IPS-NIHi7 (cell line): ENCODE measurements around the gene BNC2.

Experiments
- DNase-seq: peaks from one replicate; pipeline ENCODE4 v3.0.0; 2012; ENCODE audit warnings: mixed read lengths; ENCODE audit errors: extremely low spot score

Gene BNC2

GRCh38 chr9:16869131-16869881, 1.2 kb downstream of the BNC2 start:
- peak; percentile 18 for DNase-seq

- no peak for DNase-seq
Observed at GRCh38 chr9:16868701-16869100, 1.8 kb downstream of the BNC2 start.

DNA sequence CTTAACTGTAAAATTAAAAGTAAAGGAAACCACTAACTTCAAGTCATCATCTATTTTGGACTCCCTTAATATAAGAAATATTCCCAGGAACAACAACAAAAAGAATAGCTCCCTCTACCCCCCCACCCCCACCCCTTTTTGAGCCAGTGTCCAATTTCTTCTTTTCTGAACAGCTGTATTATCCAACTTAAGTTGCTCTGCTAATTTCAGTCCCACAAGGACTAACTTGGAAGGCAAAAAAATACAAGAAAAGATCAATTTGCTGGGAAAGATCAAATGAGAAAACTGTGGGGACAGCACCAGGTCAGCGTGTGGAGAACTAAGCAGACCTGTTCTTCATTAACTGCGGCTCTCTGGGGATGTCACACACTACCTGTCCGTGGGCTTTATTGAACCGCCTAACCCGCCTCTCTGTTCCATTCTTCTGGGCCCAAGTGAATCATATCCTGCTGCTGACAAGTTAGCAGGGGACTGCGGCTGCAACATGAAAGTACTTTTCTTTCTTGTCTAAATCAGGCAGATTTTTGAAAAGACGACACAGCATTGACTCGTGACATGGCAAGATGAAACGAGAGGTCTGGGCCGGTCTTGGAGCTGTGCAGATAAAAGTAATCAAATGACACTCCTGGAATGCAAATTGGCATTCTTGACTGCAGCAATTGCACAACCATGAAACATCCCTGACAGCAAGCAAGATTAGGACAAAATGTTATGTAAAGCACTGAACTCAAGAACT, 2.7 kb downstream of the BNC2 start:
- DNase-seq: peak; percentile 18

DNA sequence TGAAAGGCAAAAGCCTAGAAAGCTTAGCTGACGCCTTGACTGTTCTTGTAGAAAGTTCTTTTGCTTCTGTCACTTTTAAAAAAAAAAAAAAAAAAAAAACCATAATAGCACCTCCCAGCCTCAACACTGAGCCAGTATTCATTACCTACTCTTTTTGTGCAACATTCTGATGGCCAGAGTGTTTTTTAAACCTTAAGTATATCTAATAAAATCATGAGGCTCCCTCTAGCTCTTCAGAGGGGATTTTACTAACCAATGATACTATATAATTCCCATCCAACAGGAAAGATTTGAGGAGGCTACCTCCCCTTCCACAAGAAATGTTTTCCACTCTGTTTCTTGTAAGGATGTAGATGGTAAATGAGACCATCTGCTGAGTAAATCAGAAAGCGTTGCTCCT, 3.9 kb downstream of the BNC2 start:
- no peak for DNase-seq

DNA sequence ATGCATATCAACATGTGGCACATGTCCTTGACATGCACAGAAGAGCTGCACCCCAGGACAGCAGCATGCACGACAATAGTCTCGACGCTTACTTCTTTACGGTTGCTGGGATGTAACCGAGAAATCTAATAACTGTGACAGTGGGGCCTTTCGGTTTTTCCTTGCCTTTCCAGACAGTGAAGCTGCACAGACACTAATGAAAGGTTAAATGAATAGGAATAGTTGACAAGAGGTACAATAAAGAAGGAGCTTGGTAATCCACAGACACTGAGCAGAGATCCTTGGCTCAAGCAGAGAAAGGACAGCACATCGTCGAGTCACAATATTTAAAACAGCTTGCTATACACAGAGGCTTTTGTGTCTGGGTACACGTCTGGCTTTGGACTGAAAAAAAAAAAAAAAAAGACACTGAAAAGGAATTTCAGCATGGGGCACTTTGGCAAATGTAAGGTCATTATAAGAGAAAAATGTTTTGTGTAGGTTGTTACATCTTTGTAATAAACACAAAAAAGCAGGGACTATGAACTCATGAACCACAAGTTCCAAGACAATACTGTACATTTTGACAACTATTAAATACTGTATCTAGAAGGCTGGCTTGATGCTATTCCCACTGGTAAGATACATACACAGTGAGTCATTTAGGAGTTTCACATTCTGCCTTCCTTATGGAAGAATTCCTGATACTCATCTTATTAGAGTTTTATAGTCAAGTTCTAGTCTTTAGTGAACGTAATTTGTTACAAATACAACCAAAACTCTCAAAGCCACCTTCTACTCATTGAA, 5.6 kb downstream of the BNC2 start:
- no peak for DNase-seq

DNA sequence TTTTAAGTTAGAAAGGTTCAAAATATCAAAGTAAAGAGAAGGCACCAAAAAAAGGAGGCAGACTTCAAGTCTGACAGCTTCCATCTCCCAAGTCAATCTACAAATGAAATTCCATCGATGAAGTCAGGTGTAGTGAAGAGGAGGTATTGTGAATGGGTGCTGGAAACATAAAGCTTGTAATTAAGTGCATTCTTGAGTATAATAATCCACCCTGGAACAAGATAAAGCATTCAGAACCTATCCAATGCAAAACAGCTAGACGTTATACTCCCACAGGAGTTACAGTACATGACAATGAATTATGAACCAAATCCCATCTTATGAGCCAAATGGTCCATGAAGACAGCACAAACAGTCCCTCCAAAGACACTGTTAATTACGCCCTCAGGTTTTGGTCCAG, 22.3 kb downstream of the BNC2 start:
- DNase-seq: no peak

- no peak for DNase-seq
Observed at GRCh38 chr9:16846986-16847385, 23.5 kb downstream of the BNC2 start.

DNA sequence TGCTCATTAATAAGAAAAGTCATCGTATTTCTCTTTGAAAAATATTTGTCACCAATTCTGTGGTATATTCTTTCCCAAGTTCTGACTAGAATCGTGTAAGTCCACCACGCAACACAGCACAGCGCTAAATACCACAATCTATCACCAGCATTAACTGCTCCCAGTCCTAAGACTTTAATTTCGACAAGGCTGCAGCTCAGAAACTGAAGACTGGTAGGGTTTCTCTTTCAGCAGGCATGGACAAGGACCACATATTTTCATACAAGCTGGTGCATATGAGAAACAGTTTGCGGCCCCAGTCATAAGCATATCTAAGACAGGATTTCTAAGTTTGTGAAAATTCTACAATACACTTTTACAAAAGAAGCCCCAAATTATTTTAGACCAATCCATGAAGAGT, 24.1 kb downstream of the BNC2 start:
- no peak for DNase-seq

DNA sequence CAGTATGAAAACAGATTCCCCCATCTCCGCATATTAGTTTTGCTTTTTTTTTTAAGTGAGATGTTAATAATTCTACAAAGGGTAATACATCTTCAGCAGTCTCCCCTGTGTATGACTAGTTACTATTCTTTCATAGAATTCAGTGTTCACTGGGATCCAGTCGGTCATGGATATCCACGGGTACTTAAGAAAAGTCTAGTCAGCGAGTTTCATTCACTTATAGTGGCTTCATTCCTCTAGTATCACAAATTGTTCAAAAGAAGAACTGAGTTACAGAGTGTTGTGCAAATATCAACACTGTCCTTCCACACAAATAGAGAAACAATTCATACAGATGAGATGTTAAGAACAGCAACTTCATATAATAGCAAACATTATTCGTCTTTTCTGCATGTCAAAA, 35.7 kb downstream of the BNC2 start:
- no peak for DNase-seq

DNA sequence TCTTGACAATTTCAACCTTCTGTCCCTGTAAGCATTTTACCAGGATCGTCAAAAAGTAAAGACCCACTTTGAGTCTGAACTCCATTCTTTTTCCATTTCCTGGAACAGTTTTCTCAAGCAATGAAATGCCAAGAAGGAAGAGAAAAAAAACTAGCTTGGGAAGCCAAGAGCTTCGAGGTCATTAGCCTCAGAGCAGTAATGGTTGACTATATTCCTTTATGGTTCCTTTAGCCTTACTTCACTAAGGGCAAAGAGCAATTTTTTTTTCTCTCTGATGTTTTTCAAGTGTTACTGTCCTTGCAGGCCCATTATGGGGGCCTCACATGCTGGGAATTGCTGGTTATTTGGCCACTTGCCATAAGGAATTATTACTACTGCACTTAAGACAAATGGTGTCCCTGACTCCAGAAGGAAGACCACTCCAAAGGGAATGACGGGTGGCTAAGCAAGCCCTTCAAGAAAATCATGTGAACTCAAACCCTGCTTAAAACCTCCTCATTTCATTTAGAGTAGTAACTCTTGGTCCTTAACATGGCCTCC, 37.1 kb downstream of the BNC2 start:
- no peak for DNase-seq

GRCh38 chr9:16832101-16832500, 38.4 kb downstream of the BNC2 start:
- no peak for DNase-seq

- no peak for DNase-seq
Observed at GRCh38 chr9:16830806-16831205, 39.7 kb downstream of the BNC2 start.

GRCh38 chr9:16828340-16829281, 41.9 kb downstream of the BNC2 start:
- peak; percentile 50 for DNase-seq

DNA sequence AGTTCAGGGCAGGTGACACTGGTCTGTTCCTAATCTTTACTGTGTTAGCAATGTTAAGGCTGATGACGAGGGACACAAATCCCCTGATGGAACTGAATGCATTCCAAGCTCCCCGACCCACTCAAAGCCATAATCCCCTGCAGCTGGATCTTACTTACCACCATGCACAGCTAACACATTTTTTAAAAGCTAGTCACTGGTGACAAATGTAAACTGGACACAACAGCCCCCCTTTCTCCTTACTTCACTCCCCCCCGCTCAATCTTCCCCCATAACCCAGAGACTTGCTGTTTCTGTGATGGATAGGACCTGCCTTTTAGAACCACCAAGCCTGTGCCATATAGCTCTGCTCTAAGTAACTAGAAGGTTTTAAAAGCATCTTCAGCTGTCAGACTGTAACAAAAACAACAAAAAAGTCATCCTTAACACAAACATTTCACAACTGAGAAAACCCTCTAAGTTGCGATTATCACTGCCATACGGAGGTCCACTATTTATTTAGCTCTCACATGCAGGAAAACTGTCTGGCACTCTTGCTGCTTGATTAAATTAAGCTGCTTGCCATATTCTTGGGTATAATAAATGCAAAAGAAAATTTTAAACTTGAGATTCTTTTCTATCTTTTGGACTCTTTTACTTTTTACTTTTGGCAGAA, 44.4 kb downstream of the BNC2 start:
- no peak for DNase-seq

DNA sequence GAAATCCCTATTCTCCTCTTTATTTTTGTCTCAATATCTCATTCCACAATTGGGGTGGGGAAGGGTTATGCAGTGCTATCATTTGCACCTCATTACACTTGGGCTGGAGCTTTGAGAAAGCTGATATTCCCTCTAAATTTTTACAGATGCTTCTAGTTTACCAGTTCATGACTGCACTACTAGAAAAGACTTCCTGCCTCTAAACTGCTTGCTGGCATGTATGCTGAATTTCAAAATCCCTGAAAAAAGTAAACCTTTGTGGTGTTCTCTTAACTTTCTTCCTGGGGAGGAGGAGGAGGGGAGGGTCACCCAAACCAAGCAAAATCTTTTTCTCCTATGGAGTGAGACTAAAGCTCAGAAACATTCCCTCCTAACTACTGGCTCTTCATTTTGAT, 45.1 kb downstream of the BNC2 start:
- DNase-seq: no peak

GRCh38 chr9:16824545-16825330, 45.7 kb downstream of the BNC2 start:
- peak; percentile 25 for DNase-seq

GRCh38 chr9:16823906-16824305, 46.6 kb downstream of the BNC2 start:
- DNase-seq: no peak

- no peak for DNase-seq
Observed at GRCh38 chr9:16821344-16821743, 49.1 kb downstream of the BNC2 start.

DNA sequence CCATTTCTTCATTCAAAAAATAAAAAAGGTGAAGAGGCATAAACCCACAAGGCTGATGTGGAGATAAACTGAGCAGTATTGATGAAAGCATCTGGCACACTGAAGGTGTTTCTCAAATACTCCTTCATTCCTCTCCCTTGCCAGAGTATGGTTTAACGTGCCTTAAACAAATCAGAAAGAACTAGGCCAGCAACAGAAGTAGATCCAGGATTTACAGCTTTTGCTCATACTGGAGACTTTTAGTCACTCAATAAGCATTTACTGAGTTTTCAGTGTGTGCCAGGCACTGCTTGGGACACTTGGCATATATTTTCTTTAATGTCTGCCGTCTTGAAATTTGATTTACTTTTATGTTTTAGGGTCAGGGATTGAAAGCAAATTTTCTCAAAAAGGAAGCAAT, 53.0 kb downstream of the BNC2 start:
- no peak for DNase-seq

- DNase-seq: no peak
Observed at GRCh38 chr9:16817002-16817401, 53.5 kb downstream of the BNC2 start.
